Breast epithelium (tissue), 3 donors: ENCODE results near the gene ADAMTSL3.

Experiments
- CTCF ChIP-seq, 3 donors: fragments of 450-650 bp; IDR thresholded peaks; one replicate each; pipeline ENCODE4 v1.5.1; 2016 to 2017; ENCODE audit warnings: antibody characterized with exemption in 3 of 3, mild to moderate bottlenecking in 3 of 3, moderate library complexity in 3 of 3
- POLR2A ChIP-seq: fragments of 450-650 bp; IDR thresholded peaks from one replicate; pipeline ENCODE4 v1.6.1; 2016; ENCODE audit warnings: antibody characterized with exemption, mild to moderate bottlenecking, moderate library complexity

- no peak for TF ChIP-seq CTCF (IDR thresholded peaks at IDR 0.05)
- TF ChIP-seq POLR2A, result no peak
Measured at GRCh38 chr15:83956887-83957286, 303.0 kb downstream of the ADAMTSL3 start.
